OCI-LY1 (cell line): ENCODE results near the gene EHD1.
A peak's percentile ranks its signal among the peaks of the same experiment; 100 is the strongest.

ENCODE experiments used
- H2AFZ ChIP-seq: fragments of 200-600 bp; sonication (generic), shearing (Covaris generic); 2 replicates; pipeline ENCODE4 v1.6.0; 2014; ENCODE audit warnings: antibody characterized with exemption, mild to moderate bottlenecking, low read length
- H3F3A ChIP-seq: fragments of 200-600 bp; sonication (generic), shearing (Covaris generic); 2 replicates; pipeline ENCODE4 v1.6.0; 2014; ENCODE audit warnings: mild to moderate bottlenecking, antibody characterized with exemption, low read length, moderate library complexity; ENCODE audit not compliant: insufficient read depth
- H3K27ac ChIP-seq: fragments of 200-600 bp; sonication (generic); 2 replicates; pipeline ENCODE4 v1.5.1; 2014; ENCODE audit warnings: low read length, mixed run types, mild to moderate bottlenecking, low read depth; ENCODE audit not compliant: poor library complexity, severe bottlenecking
- H3K27me3 ChIP-seq: fragments of 200-600 bp; sonication (generic); 2 replicates; pipeline ENCODE4 v1.6.0; 2014; ENCODE audit warnings: antibody characterized with exemption, mild to moderate bottlenecking, low read length, moderate library complexity; ENCODE audit not compliant: insufficient read depth
- H3K36me3 ChIP-seq: fragments of 200-600 bp; sonication (generic); 2 replicates; pipeline ENCODE4 v1.6.1; 2014; ENCODE audit warnings: mild to moderate bottlenecking, antibody characterized with exemption, low read length, moderate library complexity, mixed read lengths; ENCODE audit not compliant: insufficient read depth
- H3K4me1 ChIP-seq: fragments of 200-600 bp; sonication (generic); 2 replicates; pipeline ENCODE4 v1.5.1; 2014; ENCODE audit warnings: mild to moderate bottlenecking, low read length, moderate library complexity; ENCODE audit not compliant: insufficient read depth, severe bottlenecking
- H3K4me2 ChIP-seq: fragments of 200-600 bp; sonication (generic), shearing (Covaris generic); 2 replicates; pipeline ENCODE4 v1.6.1; 2014; ENCODE audit warnings: low read length
- H3K4me3 ChIP-seq: fragments of 200-600 bp; sonication (generic); 2 replicates; pipeline ENCODE4 v1.5.1; 2014; ENCODE audit warnings: low read length, low read depth, mild to moderate bottlenecking, mixed read lengths; ENCODE audit not compliant: poor library complexity, severe bottlenecking
- H3K79me2 ChIP-seq: fragments of 200-600 bp; shearing (Covaris generic); 2 replicates; pipeline ENCODE4 v1.6.1; 2016; ENCODE audit warnings: mixed run types, low read length, mixed read lengths; ENCODE audit not compliant: insufficient read depth
- H3K9ac ChIP-seq: fragments of 200-600 bp; sonication (generic), shearing (Covaris generic); 2 replicates; pipeline ENCODE4 v1.6.1; 2014; ENCODE audit warnings: mild to moderate bottlenecking, low read length, mixed read lengths
- H3K9me2 ChIP-seq: fragments of 200-600 bp; sonication (generic), shearing (Covaris generic); 2 replicates; pipeline ENCODE4 v1.6.1; 2014; ENCODE audit warnings: low read depth, mild to moderate bottlenecking, low read length, mixed read lengths
- H3K9me3 ChIP-seq: fragments of 200-600 bp; shearing (Covaris generic); 2 replicates; pipeline ENCODE4 v1.6.1; 2014; ENCODE audit warnings: low read length, mixed read lengths
- H4K20me1 ChIP-seq: fragments of 200-600 bp; sonication (generic), shearing (Covaris generic); 2 replicates; pipeline ENCODE4 v1.6.0; 2016; ENCODE audit warnings: mild to moderate bottlenecking, low read length; ENCODE audit not compliant: insufficient read depth
- EZH2 ChIP-seq: fragments of 200-600 bp; sonication (generic), shearing (Covaris generic); IDR thresholded peaks from 2 replicates; pipeline ENCODE4 v1.8.0; 2017; ENCODE audit warnings: borderline replicate concordance, mixed run types, mild to moderate bottlenecking, antibody characterized with exemption, low read length, moderate library complexity, mixed read lengths
- TF ChIP-seq, protein P1 (sequence below): fragments of 200-600 bp; sonication (generic), shearing (Covaris generic); IDR thresholded peaks from 2 replicates; pipeline ENCODE4 v1.5.1; 2017; ENCODE audit warnings: mild to moderate bottlenecking, antibody characterized with exemption, low read length, moderate library complexity, mixed read lengths

The EHD1 gene

DNA sequence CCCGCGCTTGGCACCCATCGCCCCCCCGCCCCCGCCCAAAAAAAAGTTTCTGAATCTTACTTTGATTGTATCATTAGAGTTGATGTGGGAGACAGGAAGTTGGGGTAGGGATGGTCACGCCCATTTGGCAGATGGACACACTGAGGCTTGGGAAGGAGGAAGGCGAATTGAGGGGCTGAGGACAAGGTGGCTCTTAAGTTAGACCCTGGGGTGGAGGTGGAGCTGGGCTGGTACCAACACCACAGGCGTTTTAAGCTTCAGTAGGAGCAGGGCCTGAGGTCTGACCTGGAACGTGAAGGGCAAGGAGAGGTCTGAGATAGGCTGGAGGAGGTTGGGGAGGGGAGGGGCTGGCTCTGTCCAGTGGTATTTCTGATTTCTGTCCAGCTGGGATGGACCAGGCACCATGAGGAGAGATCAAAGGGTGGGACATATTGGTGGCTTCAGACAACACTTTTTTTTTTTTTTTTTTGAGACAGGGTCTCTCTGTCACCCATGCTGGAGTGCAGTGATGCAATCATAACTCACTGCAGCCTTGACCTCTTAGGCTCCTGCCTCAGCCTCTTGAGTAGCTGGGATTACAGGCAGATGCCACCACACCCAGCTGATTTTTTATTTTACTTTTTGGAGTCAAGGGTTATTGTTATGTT, 33.2 kb downstream of the EHD1 start:
- no peaks in the 10 kb centered on the region for H4K20me1 ChIP-seq
- no peaks in the 10 kb centered on the region for H3K79me2 ChIP-seq
- H2AFZ ChIP-seq = no peak overlapping the region
- no peaks in the 10 kb centered on the region for H3K9me3 ChIP-seq
- H3K4me1 ChIP-seq = peaks cover 55% of the 10 kb centered on the region
- H3K27me3 ChIP-seq = no peaks in the 10 kb centered on the region
- TF ChIP-seq, protein P1, sequence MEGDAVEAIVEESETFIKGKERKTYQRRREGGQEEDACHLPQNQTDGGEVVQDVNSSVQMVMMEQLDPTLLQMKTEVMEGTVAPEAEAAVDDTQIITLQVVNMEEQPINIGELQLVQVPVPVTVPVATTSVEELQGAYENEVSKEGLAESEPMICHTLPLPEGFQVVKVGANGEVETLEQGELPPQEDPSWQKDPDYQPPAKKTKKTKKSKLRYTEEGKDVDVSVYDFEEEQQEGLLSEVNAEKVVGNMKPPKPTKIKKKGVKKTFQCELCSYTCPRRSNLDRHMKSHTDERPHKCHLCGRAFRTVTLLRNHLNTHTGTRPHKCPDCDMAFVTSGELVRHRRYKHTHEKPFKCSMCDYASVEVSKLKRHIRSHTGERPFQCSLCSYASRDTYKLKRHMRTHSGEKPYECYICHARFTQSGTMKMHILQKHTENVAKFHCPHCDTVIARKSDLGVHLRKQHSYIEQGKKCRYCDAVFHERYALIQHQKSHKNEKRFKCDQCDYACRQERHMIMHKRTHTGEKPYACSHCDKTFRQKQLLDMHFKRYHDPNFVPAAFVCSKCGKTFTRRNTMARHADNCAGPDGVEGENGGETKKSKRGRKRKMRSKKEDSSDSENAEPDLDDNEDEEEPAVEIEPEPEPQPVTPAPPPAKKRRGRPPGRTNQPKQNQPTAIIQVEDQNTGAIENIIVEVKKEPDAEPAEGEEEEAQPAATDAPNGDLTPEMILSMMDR = no peak
- TF ChIP-seq EZH2 = no peak
- no peaks in the 10 kb centered on the region for H3K36me3 ChIP-seq
- peaks cover 3% of the 10 kb centered on the region; the same call in 1 of the 2 replicates for H3F3A ChIP-seq
- peak overlapping the region; percentile 80 for H3K4me2 ChIP-seq
- H3K9ac ChIP-seq = peak overlapping the region; percentile 71
- H3K27ac ChIP-seq = peak overlapping the region; percentile 64
- H3K4me3 ChIP-seq = peak overlapping the region; percentile 77
- no peaks in the 10 kb centered on the region for H3K9me2 ChIP-seq

DNA sequence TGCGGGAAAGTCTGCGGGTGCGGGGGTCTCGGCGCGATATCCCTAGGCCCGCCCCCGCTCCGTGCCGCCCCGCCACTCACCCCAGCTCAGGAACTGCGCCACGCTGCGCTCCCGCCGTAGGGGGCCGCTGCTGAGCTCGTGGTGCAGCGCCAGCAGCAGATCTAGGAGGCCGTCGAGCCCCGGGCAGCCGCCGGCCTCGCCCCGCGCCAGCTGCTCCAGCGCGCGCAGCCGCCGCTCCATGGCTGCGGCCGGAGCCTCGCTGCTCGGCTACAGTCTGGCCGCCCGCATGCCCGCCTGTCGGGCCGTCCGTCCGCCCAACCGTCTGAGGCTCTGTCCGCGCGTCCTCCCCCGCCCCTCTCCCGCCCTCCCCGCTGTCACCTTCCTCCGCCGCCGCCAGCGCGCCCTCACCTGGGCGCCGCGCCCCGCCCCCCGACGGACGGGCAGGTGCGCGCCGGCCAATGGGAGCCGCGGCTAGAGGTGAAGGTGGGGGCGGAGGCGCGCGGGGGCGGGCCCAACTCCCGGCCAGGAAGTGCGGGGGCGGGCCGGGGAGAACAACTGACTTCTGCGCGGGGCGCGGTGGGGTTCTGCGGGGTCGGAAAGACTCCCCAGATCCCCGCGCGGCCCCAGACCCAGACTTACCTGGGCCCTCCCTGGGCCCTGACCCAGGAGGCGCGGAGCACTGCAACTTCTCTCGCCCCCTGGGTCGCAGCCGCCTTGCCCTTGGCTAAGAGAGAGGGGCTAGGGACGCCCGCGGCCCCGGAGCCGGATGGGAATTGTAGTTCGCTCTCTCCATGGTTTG, 33.9 kb downstream of the EHD1 start, which contains the start of gene CDC42BPG:
Gene CDC42BPG, minus strand, starts transcription at position 324 of the 799 bp plus-strand sequence. Its CDS starts 84 bp downstream, at position 240.
- Histone ChIP-seq H3K4me1 (peaks cover 48% of the 10 kb centered on the region), H3K9ac (peak within 1 kb of the TSS; percentile 71)

DNA sequence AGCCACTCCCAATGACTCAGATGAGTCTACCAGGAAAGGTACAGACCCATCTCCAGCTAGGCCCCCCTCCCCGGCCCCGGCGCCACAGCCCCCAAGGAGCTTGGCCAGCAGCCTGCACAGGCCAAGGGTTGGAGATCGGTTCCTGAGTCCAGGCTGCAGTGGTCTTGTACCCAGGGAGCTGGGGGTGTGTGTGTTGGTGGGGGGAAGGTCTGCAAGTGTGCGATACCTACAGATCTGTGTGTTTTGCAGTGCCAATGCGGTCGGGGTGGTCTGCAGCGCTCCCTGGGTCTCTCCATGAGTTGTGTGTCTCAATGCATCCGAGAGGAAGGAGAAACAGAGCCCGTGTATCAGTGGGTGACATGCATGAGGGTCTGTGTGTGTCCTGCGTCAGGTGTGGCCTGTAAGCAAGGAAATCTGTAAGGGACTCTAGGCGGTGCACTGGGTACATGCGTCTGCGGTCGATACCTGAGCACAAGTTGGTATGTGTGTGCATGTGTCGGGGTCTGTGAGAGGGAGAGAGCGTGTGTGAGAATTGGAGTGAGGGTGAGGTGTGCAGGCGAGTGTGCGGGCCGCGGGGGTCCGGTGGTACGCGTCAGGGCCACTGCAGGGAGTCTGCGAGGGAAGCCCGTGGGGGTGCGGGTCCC, 34.6 kb downstream of the EHD1 start:
- Histone ChIP-seq H3K4me1 (peaks cover 40% of the 10 kb centered on the region), H3K4me2 (peak overlapping the region; percentile 80), H3K27ac (peak overlapping the region; percentile 14), H2AFZ (no peak overlapping the region), H3K4me3 (peak overlapping the region; percentile 77), H3K79me2 (no peaks in the 10 kb centered on the region), H3K9me2 (no peaks in the 10 kb centered on the region), H3K27me3 (no peaks in the 10 kb centered on the region), H3F3A (peaks cover 3% of the 10 kb centered on the region; the same call in 1 of the 2 replicates), H3K9me3 (no peaks in the 10 kb centered on the region), H3K36me3 (peaks cover 13% of the 10 kb centered on the region; the same call in 1 of the 2 replicates), H3K9ac (peak overlapping the region; percentile 71), H4K20me1 (no peaks in the 10 kb centered on the region)
- TF ChIP-seq, protein P1 = no peak
- no peak for TF ChIP-seq EZH2

More for the DNA sequence above, 33.9 kb downstream of the EHD1 start, which contains the start of gene CDC42BPG:
- TF ChIP-seq, protein P1 = peak; percentile 62
- TF ChIP-seq EZH2 = no peak
- H3K4me2 ChIP-seq = peak within 1 kb of the TSS; percentile 80
- peaks cover 6% of the 10 kb centered on the region; the same call in 1 of the 2 replicates for H3K36me3 ChIP-seq
- H3F3A ChIP-seq = peaks cover 3% of the 10 kb centered on the region; the same call in 1 of the 2 replicates
- H3K9me2 ChIP-seq = no peaks in the 10 kb centered on the region
- no peaks in the 10 kb centered on the region for H3K79me2 ChIP-seq
- no peaks in the 10 kb centered on the region for H4K20me1 ChIP-seq
- H3K4me3 ChIP-seq = peak within 1 kb of the TSS; percentile 77
- H3K27me3 ChIP-seq = no peaks in the 10 kb centered on the region
- H3K27ac ChIP-seq = peak within 1 kb of the TSS; percentile 64
- no peaks in the 10 kb centered on the region for H3K9me3 ChIP-seq
- no peak within 1 kb of the TSS for H2AFZ ChIP-seq
